ENCODE results near the gene NOP53.
"Not testable (repeated sequence)": the region's sequence is repeated elsewhere in the genome, so short reads cannot be mapped to it uniquely, and the experiment has no call there.

- not testable (repeated sequence) for TF ChIP-seq POLR2A, POLR2AphosphoS5, SPI1, POU2F2, TAF1 (IDR thresholded peaks at IDR 0.05; ENCODE audit: low read depth, low read length)
Observed at GRCh38 chr19:47803148-47803547, 57.8 kb downstream of the NOP53 start.

Measured in GM12891 (cell line).